Mesenteric fat pad (tissue), 1 donor: ENCODE results near the gene GIGYF1. TPM values are rescaled to one million over a fixed set of nuclear protein-coding genes. Genes with fewer than 3 reads are reported as not detected.
"Not testable (repeated sequence)": the region's sequence is repeated elsewhere in the genome, so short reads cannot be mapped to it uniquely, and the experiment has no call there.

ENCODE experiments used
- DNase-seq: peaks from one replicate; pipeline ENCODE4 v3.0.0-alpha.2; 2020; ENCODE audit warnings: low spot score
- long read RNA-seq: library from polyadenylated mRNA; unstranded; transcript quantifications from one replicate; pipeline ENCODE4 v2.0.0, GENCODE V29; 2020
- total RNA-seq: library from RNA; stranded (reverse); fragmentation: NEBNext Ultra II Directional; extraction: Animal tissue kit (Norgen Biotek cat#: 25700); gene quantifications from one replicate; pipeline ENCODE4 v1.2.1, GENCODE V29; 2021
- donor health status: DM: yes; HTN: yes; CAD: no.

GIGYF1 gene
- total RNA-seq, result 31.9 TPM
- long read RNA-seq, partial matches to known transcripts, result 12 of 15 reads
- long read RNA-seq, other reads (novel, unspliced or antisense), result 3 of 15 reads

- DNase-seq, result peak; percentile 91
These were observed at the start of gene GIGYF1 for GRCh38 chr7:100694098-100694745. TSS of gene GIGYF1 (minus strand) at chr7:100694250. CDS start at chr7:100688238, 6,012 bp downstream.

- DNase-seq, result no peak
These were observed 45.9 kb upstream of the GIGYF1 start for GRCh38 chr7:100739934-100740333.

GRCh38 chr7:100736671-100737070 is 42.6 kb upstream of the GIGYF1 start:
- no peak for DNase-seq

- DNase-seq, result no peak
These were observed 41.7 kb upstream of the GIGYF1 start for GRCh38 chr7:100735730-100736129.

GRCh38 chr7:100731937-100732636 is 38.0 kb upstream of the GIGYF1 start:
- DNase-seq, result no peak

GRCh38 chr7:100730136-100730800 is 36.2 kb upstream of the GIGYF1 start:
- DNase-seq, result no peak

GRCh38 chr7:100728196-100728595 is 34.1 kb upstream of the GIGYF1 start:
- DNase-seq, result no peak

- no peak for DNase-seq
These were observed 33.1 kb upstream of the GIGYF1 start for GRCh38 chr7:100726996-100727761.

GRCh38 chr7:100724364-100724763 is 30.3 kb upstream of the GIGYF1 start:
- not testable (repeated sequence) for DNase-seq

GRCh38 chr7:100723732-100724275 is 29.8 kb upstream of the GIGYF1 start:
- DNase-seq, result no peak

GRCh38 chr7:100722480-100723212 is 28.6 kb upstream of the GIGYF1 start:
- no peak for DNase-seq

- DNase-seq, result no peak
These were observed 27.4 kb upstream of the GIGYF1 start for GRCh38 chr7:100721505-100721812.

- no peak for DNase-seq
These were observed 26.8 kb upstream of the GIGYF1 start for GRCh38 chr7:100720671-100721504.

- DNase-seq, result no peak
These were observed 26.2 kb upstream of the GIGYF1 start, which contains the start of gene EPO for GRCh38 chr7:100720279-100720670. TSS of gene EPO (plus strand) at chr7:100720468. CDS start at chr7:100720981, 513 bp downstream.

GRCh38 chr7:100719523-100720278 is 25.7 kb upstream of the GIGYF1 start:
- no peak for DNase-seq

GRCh38 chr7:100717073-100717472 is 23.0 kb upstream of the GIGYF1 start:
- DNase-seq, result not testable (repeated sequence)

- no peak for DNase-seq
These were observed 20.7 kb upstream of the GIGYF1 start for GRCh38 chr7:100714725-100715124.

GRCh38 chr7:100711369-100711768 is 17.3 kb upstream of the GIGYF1 start:
- DNase-seq, result no peak

- DNase-seq, result no peak
These were observed 16.4 kb upstream of the GIGYF1 start for GRCh38 chr7:100710452-100710851.
